HG03439 (cell line): ENCODE results near the gene ANO4.

Experiments used
- ATAC-seq: cut with Tn5 transposase; IDR thresholded peaks from one replicate; pipeline ENCODE4 v1.9.1; 2021; ENCODE audit warnings: mild to moderate bottlenecking, moderate library complexity; ENCODE audit not compliant: unreplicated experiment

Gene ANO4

GRCh38 chr12:100801320-100801719, 6.7 kb downstream of the ANO4 start:
- no peak for ATAC-seq

DNA sequence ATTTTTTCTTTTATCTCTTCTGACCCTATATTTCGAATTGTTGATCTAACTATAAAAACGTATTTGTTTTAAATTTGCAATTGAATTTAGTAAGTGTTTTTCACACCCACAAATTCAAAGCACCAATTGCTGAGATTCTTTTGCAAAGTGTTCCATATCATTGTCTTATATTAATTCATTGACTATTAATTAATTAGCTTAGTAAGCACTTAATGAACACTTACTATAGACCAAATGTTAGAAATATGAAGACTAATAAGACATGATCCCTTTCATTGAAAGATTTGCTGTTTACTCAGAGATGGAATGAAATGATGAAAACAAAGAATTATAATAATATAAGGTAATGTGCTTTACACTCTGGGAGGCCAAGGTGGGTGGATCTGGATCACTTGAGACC, 14.2 kb downstream of the ANO4 start:
- ATAC-seq, result no peak

DNA sequence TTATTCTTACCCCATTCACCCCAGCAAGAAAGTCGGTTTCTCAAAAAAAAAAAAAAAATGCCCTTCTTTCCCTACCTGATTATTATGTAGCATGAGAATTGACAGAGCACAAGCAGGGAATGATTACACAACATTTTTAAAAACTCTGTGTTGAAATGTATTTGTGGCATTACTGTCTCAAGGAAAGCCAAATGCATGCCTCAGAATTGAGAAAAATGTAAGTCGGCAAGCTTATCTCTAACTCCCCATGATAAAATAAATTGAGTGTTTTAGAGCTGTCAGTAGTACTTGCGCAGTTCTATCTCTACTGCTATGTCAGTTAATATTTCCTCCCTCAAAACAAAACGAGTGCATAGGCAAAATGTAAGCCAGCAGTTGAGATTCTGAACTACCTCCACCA, 25.7 kb downstream of the ANO4 start:
- ATAC-seq, result no peak

GRCh38 chr12:100823963-100824362, 29.4 kb downstream of the ANO4 start:
- no peak for ATAC-seq

DNA sequence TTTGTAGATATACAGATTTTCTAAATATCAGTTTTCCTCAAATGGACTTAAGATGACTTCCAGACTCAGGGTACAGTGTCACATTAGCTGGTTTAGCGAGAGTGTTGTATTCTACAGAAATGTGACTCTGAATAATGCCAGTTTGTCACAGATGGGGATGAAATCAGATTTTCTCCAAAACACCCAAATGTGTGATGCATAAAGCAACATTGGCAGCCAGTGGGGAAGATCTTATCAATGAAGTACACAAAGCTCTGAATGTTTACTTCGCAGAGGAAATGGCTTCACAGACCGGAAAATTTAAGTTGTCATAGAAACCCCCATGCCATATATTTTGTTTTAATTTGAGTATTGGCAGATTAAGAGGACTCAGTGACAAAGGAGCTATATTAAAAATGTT, 29.9 kb downstream of the ANO4 start:
- ATAC-seq, result no peak

- no peak for ATAC-seq
Measured at GRCh38 chr12:100826323-100826722, 31.7 kb downstream of the ANO4 start.

DNA sequence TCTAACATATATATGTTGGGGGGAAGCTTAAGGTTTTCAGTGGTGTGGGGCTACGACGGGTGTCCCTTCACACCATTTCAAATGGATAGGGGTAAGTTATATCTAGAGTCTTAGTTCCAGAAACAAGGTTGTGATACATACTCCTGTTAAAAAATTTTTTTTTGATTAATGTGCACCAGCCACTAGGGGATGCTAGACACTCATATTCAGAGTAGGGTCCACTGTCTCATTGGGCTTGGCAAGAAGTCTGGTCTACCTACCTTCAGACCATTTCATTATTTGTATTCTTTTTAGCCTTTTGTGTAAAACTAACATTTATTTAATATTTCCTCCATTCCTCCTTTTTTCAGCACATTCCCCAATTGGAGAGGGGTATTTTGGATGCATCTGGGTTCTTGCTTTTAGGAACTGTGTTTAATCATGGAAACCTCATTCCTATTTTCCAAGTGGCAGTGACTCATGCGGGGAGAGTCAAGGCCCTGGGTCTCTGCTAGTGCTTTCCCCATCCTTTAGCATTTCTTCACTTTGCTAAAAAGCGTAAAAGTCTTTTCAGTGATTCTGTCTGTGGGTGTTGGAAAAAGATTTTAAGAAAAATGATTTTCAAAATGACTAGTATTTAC, 33.4 kb downstream of the ANO4 start:
- no peak for ATAC-seq

DNA sequence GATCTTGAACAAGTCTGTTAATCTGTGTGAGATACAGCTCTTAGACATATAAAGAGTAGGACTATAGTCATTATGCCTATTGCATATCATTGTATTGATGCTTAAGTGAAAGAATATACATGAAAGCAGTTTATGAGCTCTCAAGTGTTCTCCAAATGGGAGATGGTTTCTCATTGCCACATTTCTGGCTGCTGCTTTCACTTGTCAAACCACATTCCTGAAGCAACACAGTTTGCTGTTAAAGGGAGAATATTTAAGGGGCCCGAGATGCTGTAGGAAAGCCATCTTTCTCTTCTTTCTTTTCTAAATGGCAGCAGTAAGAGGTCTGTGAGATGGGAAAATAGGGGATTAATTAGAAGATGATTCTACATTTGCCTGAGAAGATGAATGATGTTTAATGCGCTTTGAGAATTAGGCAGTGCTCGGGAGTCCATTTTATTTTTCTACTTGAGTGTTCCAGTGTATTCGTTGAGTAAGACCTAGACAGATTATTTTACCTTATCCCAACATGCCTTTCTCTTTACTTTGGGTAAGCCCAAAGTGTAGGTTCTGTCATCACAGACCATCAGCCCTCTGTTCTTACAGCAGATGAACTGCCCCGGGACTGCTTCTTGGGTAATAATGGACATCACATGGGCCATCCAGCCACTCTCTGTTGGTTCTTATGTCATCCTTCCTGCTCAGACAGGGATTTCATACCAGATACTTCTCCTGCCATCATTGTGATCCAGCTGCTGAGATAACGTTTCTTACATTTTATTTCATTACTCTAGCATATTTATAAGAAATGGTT, 35.6 kb downstream of the ANO4 start:
- no peak for ATAC-seq

GRCh38 chr12:100833282-100833681, 38.7 kb downstream of the ANO4 start:
- no peak for ATAC-seq

DNA sequence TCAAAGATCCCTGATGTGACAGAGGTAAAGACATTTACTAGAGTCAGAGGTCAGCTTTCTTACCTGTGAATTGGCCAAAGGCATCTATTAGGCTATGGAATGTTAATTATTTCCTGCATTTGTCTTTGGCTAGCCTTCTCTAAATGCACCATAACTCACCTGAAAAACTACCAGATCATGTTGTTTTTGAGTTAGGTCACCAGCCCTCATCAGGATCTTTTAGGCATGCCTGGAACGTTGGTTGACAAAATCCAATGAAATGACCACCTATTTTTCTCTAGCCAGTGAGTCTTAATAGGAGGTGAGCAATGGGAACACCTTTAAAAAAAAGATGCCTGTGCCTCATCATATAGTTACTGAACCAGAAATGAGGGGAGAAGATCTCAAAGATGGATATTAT, 46.2 kb downstream of the ANO4 start:
- ATAC-seq, result no peak

- ATAC-seq, result no peak
Measured at GRCh38 chr12:100842156-100842555, 47.6 kb downstream of the ANO4 start.

GRCh38 chr12:100843061-100843460, 48.5 kb downstream of the ANO4 start:
- ATAC-seq, result no peak

- ATAC-seq, result no peak
Measured at GRCh38 chr12:100845095-100845494, 50.5 kb downstream of the ANO4 start.

- no peak for ATAC-seq
Measured at GRCh38 chr12:100851637-100852036, 57.1 kb downstream of the ANO4 start.

DNA sequence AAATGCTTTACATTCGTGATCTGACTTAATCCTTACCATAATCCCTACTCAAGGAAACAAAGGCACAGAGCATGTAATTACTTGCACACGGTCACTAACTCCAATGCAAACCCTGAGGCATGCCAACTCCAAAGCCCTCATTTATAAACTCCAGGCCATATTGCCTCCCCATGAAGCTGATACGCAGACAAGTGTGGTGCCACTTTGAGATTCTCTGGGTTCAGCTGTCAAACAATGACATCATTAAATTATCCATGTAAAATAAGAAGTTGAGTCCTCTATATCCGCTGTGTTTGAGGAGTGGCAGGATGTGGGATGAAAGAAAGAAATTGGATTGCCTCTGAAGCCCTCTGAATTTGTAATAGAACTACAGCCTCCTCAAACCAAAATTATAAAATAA, 62.8 kb downstream of the ANO4 start:
- ATAC-seq, result no peak

GRCh38 chr12:100857971-100858370, 63.4 kb downstream of the ANO4 start:
- ATAC-seq, result no peak

GRCh38 chr12:100858656-100859055, 64.1 kb downstream of the ANO4 start:
- ATAC-seq, result no peak

DNA sequence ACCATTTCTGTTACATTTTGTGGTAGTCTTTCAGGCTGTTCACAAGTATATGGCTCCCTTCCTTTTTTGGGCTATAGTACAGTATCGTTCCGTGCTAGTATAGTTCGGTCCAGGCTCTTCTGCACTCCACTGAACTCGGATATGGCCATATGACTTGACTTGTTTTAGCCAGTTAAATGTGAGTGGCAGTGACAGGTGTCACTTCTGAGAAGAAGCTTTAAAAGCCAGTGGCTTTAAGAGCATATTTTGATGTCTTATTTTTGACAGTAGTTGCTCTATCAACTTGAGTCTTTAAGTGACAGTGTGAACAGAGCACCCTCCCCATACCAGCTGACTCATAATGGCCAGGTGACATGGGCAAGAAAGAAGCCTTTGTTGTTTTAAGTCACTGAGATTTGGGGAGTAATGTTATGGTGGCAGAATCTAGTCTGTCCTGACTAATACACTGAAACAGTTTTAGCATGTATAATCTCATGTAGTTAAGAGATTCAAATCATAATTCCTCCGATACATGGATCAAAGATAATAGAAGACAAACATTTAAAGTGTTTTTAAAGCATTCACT, 64.6 kb downstream of the ANO4 start:
- no peak for ATAC-seq

- no peak for ATAC-seq
Measured at GRCh38 chr12:100860611-100861010, 66.0 kb downstream of the ANO4 start.

- ATAC-seq, result no peak
Measured at GRCh38 chr12:100862676-100863075, 68.1 kb downstream of the ANO4 start.

- ATAC-seq, result no peak
Measured at GRCh38 chr12:100864366-100864765, 69.8 kb downstream of the ANO4 start.

DNA sequence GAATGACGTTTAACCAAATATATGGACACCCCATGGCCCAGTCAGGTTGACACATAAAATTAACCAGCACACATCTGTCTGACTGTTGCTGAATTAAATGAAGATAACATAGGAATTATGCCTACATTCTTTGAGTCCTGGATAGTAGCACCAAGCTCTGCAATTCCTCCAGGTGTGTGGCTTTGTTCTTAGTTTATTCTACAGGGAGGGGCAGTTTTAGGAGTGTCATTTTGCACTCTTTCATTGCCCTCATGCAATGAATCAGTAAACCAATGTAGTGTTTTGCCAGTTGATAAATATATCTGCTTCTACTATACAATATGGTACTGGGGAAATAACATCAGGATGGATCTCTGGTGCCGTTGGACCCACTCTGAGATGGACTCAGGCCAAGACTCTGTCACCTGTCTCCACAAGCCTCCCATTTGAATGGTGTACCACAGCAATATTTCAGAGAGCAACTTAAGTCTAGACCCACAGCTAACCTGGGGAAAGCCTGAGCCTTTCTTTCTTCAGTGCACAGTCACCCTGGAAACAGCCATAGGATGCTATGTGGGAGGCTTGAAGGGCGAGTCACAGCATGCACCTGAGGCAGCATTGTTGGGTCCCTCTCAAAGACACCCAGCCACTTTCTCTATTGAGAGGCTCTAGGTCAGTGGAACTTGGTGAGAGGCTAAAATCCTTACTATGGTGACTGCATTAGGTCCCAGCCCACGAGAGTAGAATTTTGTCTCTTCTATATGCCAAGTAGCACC, 73.2 kb downstream of the ANO4 start:
- no peak for ATAC-seq
